Ovary (tissue), 9 donors: Measurements from ENCODE around the gene KCNJ3. TPM values are rescaled to one million over a fixed set of nuclear protein-coding genes. Genes with fewer than 3 reads are reported as not detected.
"Not testable (repeated sequence)": the region's sequence is repeated elsewhere in the genome, so short reads cannot be mapped to it uniquely, and the experiment has no call there.

Experiments used
- DNase-seq, 5 donors: peaks; one replicate each; pipeline ENCODE4 v3.0.0-alpha.2; 2019 to 2020
- H3K27ac ChIP-seq, 2 donors: fragments of 200-600 bp; one replicate each; pipeline versions ENCODE4 v1.5.1 to v1.8.0; 2019 to 2022
- H3K27me3 ChIP-seq: fragments of 200-600 bp; one replicate; pipeline ENCODE4 v1.8.0; 2022
- H3K36me3 ChIP-seq: fragments of 200-600 bp; sonication (generic); one replicate; pipeline ENCODE4 v1.5.1; 2019
- H3K4me1 ChIP-seq: one replicate; pipeline ENCODE4 v1.8.1; 2013; ENCODE audit warnings: mild to moderate bottlenecking, moderate library complexity; ENCODE audit not compliant: insufficient read depth
- H3K4me3 ChIP-seq: fragments of 200-600 bp; sonication (generic); one replicate; pipeline ENCODE4 v1.5.1; 2017
- H3K9me3 ChIP-seq, 2 donors: fragments of 200-600 bp in 1 of 2; sonication (generic) in 1 of 2; one replicate each; pipeline versions ENCODE4 v1.5.1 to v1.8.1; 2013 to 2019; ENCODE audit warnings: mild to moderate bottlenecking in 1 of 2, moderate library complexity in 1 of 2
- EP300 ChIP-seq: sonication (generic); formaldehyde crosslinking; IDR thresholded peaks from one replicate; pipeline ENCODE4 v1.6.1; 2017; ENCODE audit warnings: antibody characterized with exemption
- POLR2A ChIP-seq: fragments of 450-650 bp; IDR thresholded peaks from one replicate; pipeline ENCODE4 v1.6.1; 2017; ENCODE audit warnings: antibody characterized with exemption, mild to moderate bottlenecking, moderate library complexity
- WGBS, 3 donors: extraction: QIAGEN DNeasy Blood & Tissue Kit in 1 of 3; methylation state at CpG; one replicate each; pipeline versions ENCODE4 v1.1.5 to v1.1.7; 2013 to 2017; 5-methylcytosine and 5-hydroxymethylcytosine counted together
- intact Hi-C, 4 donors: fragments of 100-400 bp; cut with DNase I; formaldehyde crosslinking; loops; one replicate each; pipeline versions ENCODE4 v1.11.0 to v1.15.1; 2022 to 2023
- polyA plus RNA-seq, 2 donors: library from polyadenylated mRNA; stranded (reverse); fragments of 200-250 nt in 1 of 2; fragments of 350-450 nt in 1 of 2; fragmentation: Illumina TruSeq in 1 of 2; extraction: RNeasy Lipid Tissue Mini Kit (QIAGEN cat#74804) in 1 of 2; gene quantifications; one replicate each; pipeline ENCODE4 v1.2.3, GENCODE V29; 2013 to 2014
- total RNA-seq, 7 donors: library from RNA; depleted of rRNA in 2 of 7; stranded (reverse); fragments of >200 nt in 2 of 7; fragmentation: NEBNext Ultra II Directional in 3 of 7; extraction: Animal tissue kit (Norgen Biotek cat#: 25700) in 3 of 7; gene quantifications; one replicate each; pipeline versions ENCODE4 v1.1.0 to v1.2.4, GENCODE V29; 2016 to 2023
- TF ChIP-seq, protein P1 (sequence below), 3 donors: fragments of 450-650 bp in 2 of 3; fragments of 200-600 bp in 1 of 3; IDR thresholded peaks; one replicate each; pipeline versions ENCODE4 v1.5.1 to v1.8.0; 2016 to 2022; ENCODE audit warnings: antibody characterized with exemption in 3 of 3, mild to moderate bottlenecking in 1 of 3
- donor health status: DM: no; HTN: no; CAD: no; lungs with moderate emphysema.
- donor health status: DM: no; HTN: no; CAD: no.
- donor health status: Bipolar disorder and iron deficiency.
- donor health status: DM: yes; HTN: yes; CAD: no.
- donor health status: DM: no; HTN: no; CAD: no.
- donor health status: DM: yes; HTN: yes; CAD: no.

The KCNJ3 gene
- total and polyA plus RNA-seq, 9 donors, result under 0.01 to 1.4 (median 0.32) TPM; not detected in 3

DNA sequence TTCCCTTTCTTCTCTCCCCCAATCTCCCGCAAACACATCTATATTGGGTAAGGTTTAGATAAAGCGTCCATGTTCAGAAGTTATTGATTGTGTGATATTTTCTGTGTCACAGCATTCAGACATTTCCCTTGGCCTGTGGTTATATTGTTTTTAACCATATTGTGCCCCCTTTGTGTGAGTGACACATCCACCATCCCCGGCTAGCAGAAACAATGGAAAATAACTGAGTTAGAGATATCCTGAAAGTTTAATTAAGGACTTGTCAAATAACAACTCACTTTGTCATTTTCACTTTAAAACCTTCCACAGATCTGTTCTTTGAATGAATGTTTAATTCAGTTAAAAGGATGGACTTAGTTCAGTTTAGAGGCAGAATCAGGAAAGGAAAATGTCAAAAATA lies 151.0 kb downstream of the KCNJ3 start:
- 77 to 89% (median 79%) methylated on average over 3 of the region's 3 CpGs for WGBS, 3 donors
- Histone ChIP-seq H3K4me1 (no peaks in the 10 kb centered on the region), H3K4me3 (no peak overlapping the region), H3K27me3 (no peaks in the 10 kb centered on the region), H3K36me3 (no peaks in the 10 kb centered on the region), H3K27ac (no peak overlapping the region), H3K9me3 (no peaks in the 10 kb centered on the region)
- no peak for DNase-seq
- TF ChIP-seq POLR2A, result no peak
- TF ChIP-seq, protein P1, sequence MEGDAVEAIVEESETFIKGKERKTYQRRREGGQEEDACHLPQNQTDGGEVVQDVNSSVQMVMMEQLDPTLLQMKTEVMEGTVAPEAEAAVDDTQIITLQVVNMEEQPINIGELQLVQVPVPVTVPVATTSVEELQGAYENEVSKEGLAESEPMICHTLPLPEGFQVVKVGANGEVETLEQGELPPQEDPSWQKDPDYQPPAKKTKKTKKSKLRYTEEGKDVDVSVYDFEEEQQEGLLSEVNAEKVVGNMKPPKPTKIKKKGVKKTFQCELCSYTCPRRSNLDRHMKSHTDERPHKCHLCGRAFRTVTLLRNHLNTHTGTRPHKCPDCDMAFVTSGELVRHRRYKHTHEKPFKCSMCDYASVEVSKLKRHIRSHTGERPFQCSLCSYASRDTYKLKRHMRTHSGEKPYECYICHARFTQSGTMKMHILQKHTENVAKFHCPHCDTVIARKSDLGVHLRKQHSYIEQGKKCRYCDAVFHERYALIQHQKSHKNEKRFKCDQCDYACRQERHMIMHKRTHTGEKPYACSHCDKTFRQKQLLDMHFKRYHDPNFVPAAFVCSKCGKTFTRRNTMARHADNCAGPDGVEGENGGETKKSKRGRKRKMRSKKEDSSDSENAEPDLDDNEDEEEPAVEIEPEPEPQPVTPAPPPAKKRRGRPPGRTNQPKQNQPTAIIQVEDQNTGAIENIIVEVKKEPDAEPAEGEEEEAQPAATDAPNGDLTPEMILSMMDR (IDR thresholded peaks at IDR 0.05), result no peak
- TF ChIP-seq EP300, result no peak
- intact Hi-C loops, result no loop called here

DNA sequence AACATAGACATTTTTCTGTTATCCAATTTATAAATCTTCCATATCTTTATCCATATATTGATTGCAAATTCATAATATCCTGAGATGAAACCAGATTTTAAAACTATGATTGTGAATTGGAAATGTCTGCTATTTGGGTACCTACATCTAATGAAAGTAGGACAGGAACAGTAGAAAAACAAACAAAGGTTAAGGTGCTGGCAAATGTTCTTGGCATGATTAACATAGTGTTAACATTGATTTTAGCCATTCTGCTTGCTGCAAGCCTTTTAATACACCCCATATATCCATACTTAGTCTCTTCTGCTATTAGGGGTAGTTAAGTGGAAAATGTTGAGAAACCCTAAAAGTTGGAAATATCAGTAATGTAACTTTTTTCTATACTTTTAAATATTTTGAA lies 152.0 kb downstream of the KCNJ3 start:
- TF ChIP-seq, protein P1 (IDR thresholded peaks at IDR 0.05), result no peak
- TF ChIP-seq POLR2A (no peak), EP300 (no peak)
- H3K4me3 ChIP-seq, result no peak overlapping the region
- no peak for DNase-seq
- H3K36me3 ChIP-seq, result no peaks in the 10 kb centered on the region
- intact Hi-C loops, result no loop called here
- no peaks in the 10 kb centered on the region for H3K4me1 ChIP-seq
- H3K9me3 ChIP-seq, result no peaks in the 10 kb centered on the region
- no peaks in the 10 kb centered on the region for H3K27me3 ChIP-seq
- H3K27ac ChIP-seq, result no peak overlapping the region

DNA sequence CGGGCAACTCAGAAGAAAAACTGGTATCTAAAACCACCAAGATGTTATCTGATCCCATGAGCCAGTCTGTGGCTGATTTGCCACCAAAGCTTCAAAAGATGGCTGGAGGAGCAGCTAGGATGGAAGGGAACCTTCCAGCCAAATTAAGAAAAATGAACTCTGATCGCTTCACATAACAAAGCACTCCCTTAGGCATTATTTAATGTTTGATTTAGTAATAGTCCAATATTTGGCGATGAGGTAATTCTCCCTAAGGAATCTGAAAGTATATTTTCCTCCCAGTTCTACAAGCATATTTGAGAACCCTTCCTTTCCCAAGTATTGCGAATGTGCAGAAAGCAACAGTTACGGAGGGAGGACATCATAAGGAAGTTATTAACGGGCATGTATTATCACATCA lies 156.6 kb downstream of the KCNJ3 start:
- no peaks in the 10 kb centered on the region for H3K27me3 ChIP-seq
- TF ChIP-seq, protein P1 (IDR thresholded peaks at IDR 0.05), result no peak
- TF ChIP-seq POLR2A (no peak), EP300 (no peak)
- no peak for DNase-seq
- no peaks in the 10 kb centered on the region for H3K36me3 ChIP-seq
- no peak overlapping the region for H3K4me3 ChIP-seq
- WGBS, 3 donors, result 93 to 95% (median 94%) methylated on average over 6 of the region's 6 CpGs
- intact Hi-C loops, result loop anchor here in 1 of 4 donors (5.0 kb wide), 1 partner anchor 413 kb away; no protein-coding TSS in a partner anchor
- H3K4me1 ChIP-seq, result no peaks in the 10 kb centered on the region
- H3K9me3 ChIP-seq, result no peaks in the 10 kb centered on the region
- H3K27ac ChIP-seq, result no peak overlapping the region

DNA sequence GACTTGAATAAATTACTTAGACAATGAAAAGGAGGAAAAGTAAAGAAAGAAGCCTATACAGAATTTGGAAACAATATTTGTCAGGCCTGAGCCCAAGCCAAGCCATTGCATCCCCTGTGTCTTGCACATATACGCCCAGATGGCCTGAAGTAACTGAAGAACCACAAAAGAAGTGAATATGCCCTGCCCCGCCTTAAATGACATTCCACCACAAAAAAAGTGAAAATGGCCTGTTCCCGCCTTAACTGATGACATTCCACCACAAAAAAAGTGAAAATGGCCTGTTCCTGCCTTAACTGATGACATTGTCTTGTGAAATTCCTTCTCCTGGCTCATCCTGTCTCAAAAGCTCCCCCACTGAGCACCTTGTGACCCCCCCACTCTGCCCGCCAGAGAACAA lies 168.7 kb downstream of the KCNJ3 start:
- intact Hi-C loops, H3K27ac ChIP-seq, H3K9me3 ChIP-seq, H3K4me3 ChIP-seq, H3K4me1 ChIP-seq, DNase-seq, H3K27me3 ChIP-seq, H3K36me3 ChIP-seq: not testable (repeated sequence)
- 85 to 94% (median 89%) methylated on average over 4 of the region's 4 CpGs for WGBS, 3 donors

DNA sequence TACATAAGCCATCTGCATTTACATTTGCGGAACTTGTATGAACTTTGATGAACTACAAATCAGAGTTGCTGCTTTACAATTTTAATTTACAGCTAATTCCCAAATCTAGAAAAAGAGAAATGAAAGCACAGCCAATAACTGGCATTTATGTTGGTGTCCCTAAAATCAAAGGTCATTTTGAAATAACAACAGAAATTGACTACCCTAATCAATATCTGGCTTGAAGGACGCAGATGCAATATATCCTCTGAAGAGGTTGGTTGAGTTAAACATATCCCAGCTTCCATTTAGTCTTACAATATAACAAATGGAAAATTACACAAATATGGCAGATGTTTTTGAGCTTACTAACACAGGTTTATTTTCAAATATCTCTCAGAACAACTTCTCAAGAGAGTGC lies 177.5 kb downstream of the KCNJ3 start:
- Histone ChIP-seq H3K27ac (no peak overlapping the region), H3K4me3 (no peak overlapping the region), H3K9me3 (no peaks in the 10 kb centered on the region), H3K4me1 (no peaks in the 10 kb centered on the region), H3K27me3 (no peaks in the 10 kb centered on the region), H3K36me3 (no peaks in the 10 kb centered on the region)
- DNase-seq, result no peak
- 87 to 96% (median 93%) methylated on average over 2 of the region's 2 CpGs for WGBS, 3 donors
- intact Hi-C loops, result no loop called here
- no peak for TF ChIP-seq POLR2A
- TF ChIP-seq, protein P1 (IDR thresholded peaks at IDR 0.05), result no peak
- no peak for TF ChIP-seq EP300
